Psoas muscle (tissue), 8 donors: ENCODE measurements around the gene CLIC3. TPM values are rescaled to one million over a fixed set of nuclear protein-coding genes. Genes with fewer than 3 reads are reported as not detected.
A peak's percentile ranks its signal among the peaks of the same experiment; 100 is the strongest.

ENCODE experiments used
- ATAC-seq, 4 donors: fragments of 200-7000 bp; cut with Tn5 transposase; one replicate each; pipeline ENCODE4 v1.9.1; 2020; ENCODE audit warnings: moderate library complexity in 3 of 4, mild to moderate bottlenecking in 2 of 4
- DNase-seq, 2 donors: peaks; one replicate each; pipeline ENCODE4 v3.0.0-alpha.2; 2020
- H3K27ac ChIP-seq: fragments of 200-600 bp; one replicate; pipeline ENCODE4 v1.8.0; 2022
- H3K27me3 ChIP-seq, 3 donors: fragments of 200-600 bp in 1 of 3; one replicate each; pipeline versions ENCODE4 v1.6.1 to v1.8.0; 2013 to 2022; ENCODE audit warnings: low read length in 2 of 3, mild to moderate bottlenecking in 2 of 3, moderate library complexity in 1 of 3; ENCODE audit not compliant: insufficient read depth in 3 of 3
- H3K36me3 ChIP-seq, 2 donors: fragments of 200-600 bp in 1 of 2; one replicate each; pipeline versions ENCODE4 v1.6.1 to v1.8.0; 2013 to 2022; ENCODE audit warnings: low read depth in 1 of 2, mild to moderate bottlenecking in 1 of 2, moderate library complexity in 1 of 2; ENCODE audit not compliant: insufficient read depth in 1 of 2
- H3K4me1 ChIP-seq: fragments of 200-600 bp; one replicate; pipeline ENCODE4 v1.8.0; 2022
- H3K4me3 ChIP-seq: fragments of 200-600 bp; one replicate; pipeline ENCODE4 v1.8.0; 2022; ENCODE audit warnings: mild to moderate bottlenecking
- H3K9me3 ChIP-seq: fragments of 200-600 bp; one replicate; pipeline ENCODE4 v1.8.0; 2022
- CTCF ChIP-seq: fragments of 200-600 bp; IDR thresholded peaks from one replicate; pipeline ENCODE4 v1.8.0; 2022; ENCODE audit warnings: antibody characterized with exemption
- WGBS, 3 donors: extraction: QIAGEN DNeasy Blood & Tissue Kit; methylation state at CpG; one replicate each; pipeline versions ENCODE4 v1.1.6 to v1.1.7; 2013; 5-methylcytosine and 5-hydroxymethylcytosine counted together
- intact Hi-C, 2 donors: fragments of 100-400 bp; cut with DNase I; formaldehyde crosslinking; loops; one replicate each; pipeline versions ENCODE4 v1.11.0 to v1.14.2; 2022
- polyA plus RNA-seq, 3 donors: library from polyadenylated mRNA; stranded (reverse); fragments of 200-250 nt; gene quantifications; one replicate each; pipeline ENCODE4 v1.2.3, GENCODE V29; 2013
- total RNA-seq, 4 donors: library from RNA; stranded (reverse); fragmentation: NEBNext Ultra II Directional in 2 of 4; extraction: Animal tissue kit (Norgen Biotek cat#: 25700) in 2 of 4; gene quantifications; one replicate each; pipeline versions ENCODE4 v1.2.1 to v1.2.4, GENCODE V29; 2021 to 2023
- donor health status: healthy with polysubstance abuse.
- donor health status: DM: no; HTN: no; CAD: no; lungs with moderate emphysema.
- donor health status: Bipolar disorder and iron deficiency.
- donor health status: healthy.
- donor health status: DM: yes; HTN: yes; CAD: no.
- donor health status: DM: no; HTN: no; CAD: no.
- donor health status: DM: no; HTN: no; CAD: no.
- donor health status: DM: yes; HTN: yes; CAD: no.

Gene CLIC3
- total and polyA plus RNA-seq, 7 donors, result 0.38 to 0.94 (median 0.67) TPM; not detected in 1

- H3K4me3 ChIP-seq, result peak within 1 kb of the TSS; percentile 89
- H3K9me3 ChIP-seq, result no peaks in the 10 kb centered on the region
- intact Hi-C loops, result loop anchor here in 1 of 2 donors (5.0 kb wide), 1 partner anchor 45 kb away; the partner anchor contains the start of gene C8G
- peak; percentile 92 to 96 for DNase-seq
- H3K27me3 ChIP-seq, result peaks cover 0 to 19% (median 17%) of the 10 kb centered on the region in 3 donors
- peak; percentile 96 to 97 (median 97) for ATAC-seq
- TF ChIP-seq CTCF, result no peak
- peaks cover 10% of the 10 kb centered on the region for H3K4me1 ChIP-seq
- peak within 1 kb of the TSS; percentile 81 for H3K27ac ChIP-seq
- 1 to 2% (median 1%) methylated on average over 46 to 92 of the region's 92 CpGs for WGBS, 3 donors
- peaks cover 0 to 11% of the 10 kb centered on the region in 2 donors for H3K36me3 ChIP-seq
Measured at GRCh38 chr9:136991993-136992818, 4.2 kb downstream of the CLIC3 start, which contains the start of gene PAXX. TSS of gene PAXX (plus strand) at chr9:136992422. CDS start at chr9:136992444, 22 bp downstream.

GRCh38 chr9:136990242-136990911, 6.0 kb downstream of the CLIC3 start:
- H3K4me3 ChIP-seq, result no peak overlapping the region
- no peaks in the 10 kb centered on the region for H3K9me3 ChIP-seq
- no peak overlapping the region for H3K27ac ChIP-seq
- peaks cover 0 to 14% (median 11%) of the 10 kb centered on the region in 3 donors for H3K27me3 ChIP-seq
- ATAC-seq, result no peak
- DNase-seq, result no peak
- 85 to 88% (median 88%) methylated on average over 10 of the region's 10 CpGs for WGBS, 3 donors
- intact Hi-C loops, result loop anchor here in 1 of 2 donors (5.0 kb wide), 1 partner anchor 43 kb away; the partner anchor contains the start of gene C8G
- H3K36me3 ChIP-seq, result peaks cover 0 to 11% of the 10 kb centered on the region in 2 donors
- TF ChIP-seq CTCF, result no peak
- peaks cover 10% of the 10 kb centered on the region for H3K4me1 ChIP-seq

GRCh38 chr9:136988872-136989271, 7.5 kb downstream of the CLIC3 start:
- no peak for TF ChIP-seq CTCF
- H3K4me1 ChIP-seq, result peaks cover 10% of the 10 kb centered on the region
- WGBS, 3 donors, result 96 to 97% (median 96%) methylated on average over 4 of the region's 4 CpGs
- peaks cover 0 to 26% (median 11%) of the 10 kb centered on the region in 3 donors for H3K27me3 ChIP-seq
- no peak for ATAC-seq
- peaks cover 0 to 5% of the 10 kb centered on the region in 2 donors for H3K36me3 ChIP-seq
- no peak for DNase-seq
- no peak overlapping the region for H3K4me3 ChIP-seq
- no peaks in the 10 kb centered on the region for H3K9me3 ChIP-seq
- no peak overlapping the region for H3K27ac ChIP-seq
- intact Hi-C loops, result no loop called here

GRCh38 chr9:136985853-136986252, 10.5 kb downstream of the CLIC3 start:
- WGBS, 3 donors, result 26 to 29% (median 27%) methylated on average over 21 to 33 of the region's 33 CpGs
- DNase-seq (no peak), ATAC-seq (no peak)
- no peak overlapping the region for H3K27ac ChIP-seq
- no peak overlapping the region for H3K4me3 ChIP-seq
- intact Hi-C loops, result no loop called here
- no peaks in the 10 kb centered on the region for H3K36me3 ChIP-seq
- H3K27me3 ChIP-seq, result peaks cover 0 to 39% (median 14%) of the 10 kb centered on the region in 3 donors
- no peak for TF ChIP-seq CTCF
- H3K4me1 ChIP-seq, result no peaks in the 10 kb centered on the region
- no peaks in the 10 kb centered on the region for H3K9me3 ChIP-seq
